CD4-positive, alpha-beta T cell treated with Interleukin-10 for 1 hour (primary cell): ENCODE data around the gene CDH9.
"Not testable (repeated sequence)": the region's sequence is repeated elsewhere in the genome, so short reads cannot be mapped to it uniquely, and the experiment has no call there.

Experiments
- DNase-seq: peaks from one replicate; pipeline ENCODE4 v3.0.0-alpha.2; 2020

CDH9 gene

DNA sequence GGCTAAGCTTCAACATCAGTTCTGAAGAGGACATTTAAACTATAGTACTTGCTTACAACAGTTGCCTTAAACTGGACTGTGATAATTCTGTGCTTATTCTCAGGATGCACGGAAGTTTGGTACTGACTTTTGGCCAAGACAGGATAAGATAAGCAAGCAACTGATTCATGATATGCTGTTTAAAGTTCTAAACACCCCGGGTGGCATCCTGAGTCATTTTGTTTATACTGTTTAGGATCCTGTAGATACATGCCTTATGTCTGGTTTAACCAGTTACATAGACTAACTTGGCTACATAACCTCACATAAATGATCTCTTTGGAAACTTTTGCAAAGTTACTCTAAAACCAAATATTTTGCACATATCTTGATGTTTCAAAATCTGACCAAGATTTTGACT is 95.9 kb downstream of the CDH9 start:
- no peak for DNase-seq

DNA sequence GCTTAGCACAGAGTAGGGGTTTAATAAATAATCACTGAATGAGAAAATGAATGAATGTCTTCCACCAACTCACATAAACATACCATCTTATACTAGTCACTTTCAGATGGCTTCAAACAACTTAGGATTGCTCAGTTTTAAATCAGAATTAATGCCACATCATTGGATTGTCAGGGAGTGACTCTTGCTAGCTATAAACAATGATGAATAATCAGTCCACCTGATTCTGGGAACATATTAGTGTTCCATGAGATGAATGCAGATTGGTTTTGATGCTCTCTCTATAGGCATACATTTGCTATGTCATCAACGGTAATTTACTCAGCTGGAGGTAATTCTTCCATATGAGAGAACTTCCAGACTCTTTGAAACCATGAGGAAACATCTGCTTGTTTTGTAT is 97.4 kb downstream of the CDH9 start:
- DNase-seq: no peak

DNA sequence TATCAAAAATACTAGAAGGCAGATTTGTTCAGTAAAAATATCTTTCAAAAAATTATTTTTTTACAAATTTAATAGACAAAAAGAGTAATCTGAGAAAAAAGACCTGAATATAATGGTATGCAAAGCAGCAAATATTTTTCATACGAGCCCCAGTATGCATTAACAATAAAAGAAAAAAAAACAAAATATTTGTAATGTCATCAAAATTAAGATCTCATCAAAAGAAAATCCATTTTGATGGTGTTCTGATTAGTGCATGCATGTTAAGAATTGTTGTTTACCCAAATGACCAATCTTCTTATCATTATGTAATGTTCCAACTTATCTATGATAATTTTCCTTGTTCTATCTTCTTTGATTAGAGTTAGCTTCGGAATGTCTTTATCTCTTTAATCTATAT is 106.1 kb downstream of the CDH9 start:
- DNase-seq: no peak

DNA sequence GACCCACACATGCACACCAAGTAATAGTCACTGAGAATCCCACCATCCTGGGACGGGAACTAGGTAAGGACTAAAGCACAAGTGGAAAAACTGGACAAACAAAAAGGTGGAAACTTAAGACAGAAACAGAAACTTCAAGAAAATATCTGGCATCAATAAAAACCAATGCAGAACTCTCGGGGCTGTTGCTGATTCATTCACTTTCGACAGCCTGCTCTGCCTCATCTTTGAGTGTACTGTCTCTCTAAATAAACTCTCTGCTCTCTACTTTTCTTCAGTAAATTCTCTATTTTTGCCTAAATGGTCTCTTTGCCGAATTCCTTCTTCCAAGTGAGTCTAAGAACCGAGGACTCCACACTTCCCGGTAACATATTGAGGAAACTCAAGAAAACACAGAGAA is 116.9 kb downstream of the CDH9 start:
- no peak for DNase-seq

DNA sequence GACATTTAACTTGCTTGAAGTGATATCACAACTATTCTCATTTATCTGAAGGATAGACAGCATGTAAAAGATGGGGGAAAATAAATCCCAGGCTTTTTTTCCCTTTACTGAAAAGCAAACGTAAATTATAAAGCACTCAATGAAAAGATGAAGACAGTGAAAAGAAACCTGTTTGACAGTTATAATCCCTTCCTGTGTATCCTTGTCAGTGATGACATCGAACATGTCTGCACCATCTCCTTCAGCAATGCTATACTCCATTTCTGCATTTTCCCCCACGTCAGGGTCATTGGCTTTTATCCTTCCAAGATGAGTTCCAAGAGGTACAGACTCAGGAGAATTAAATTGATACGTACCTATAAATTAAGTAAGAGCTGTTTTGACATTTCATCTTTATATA is 134.9 kb downstream of the CDH9 start:
- DNase-seq: no peak

DNA sequence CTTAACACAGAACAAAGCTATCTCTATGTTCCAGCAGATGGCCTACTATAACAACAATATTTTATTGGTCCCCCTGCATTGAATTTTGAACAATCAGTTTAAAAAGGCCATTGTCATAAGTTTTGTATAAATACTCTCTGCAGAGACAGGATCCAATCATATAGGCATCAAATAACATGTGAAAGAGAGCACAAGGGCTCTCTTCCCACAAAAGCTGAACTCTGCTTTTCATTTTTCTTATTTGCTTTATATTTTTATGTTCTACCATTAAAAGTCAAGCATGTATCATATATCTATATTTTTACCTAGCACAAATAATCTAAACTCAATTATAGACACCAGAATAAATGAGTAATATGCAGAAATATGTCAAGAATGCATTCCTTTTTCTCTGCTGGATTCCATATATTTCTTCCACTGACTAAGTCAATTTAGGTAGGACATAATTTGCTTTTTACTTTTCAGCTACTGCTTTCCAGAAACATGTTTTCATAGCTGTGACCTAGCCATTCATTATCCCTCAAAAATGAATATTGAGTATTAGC is 143.6 kb downstream of the CDH9 start:
- DNase-seq: no peak

DNA sequence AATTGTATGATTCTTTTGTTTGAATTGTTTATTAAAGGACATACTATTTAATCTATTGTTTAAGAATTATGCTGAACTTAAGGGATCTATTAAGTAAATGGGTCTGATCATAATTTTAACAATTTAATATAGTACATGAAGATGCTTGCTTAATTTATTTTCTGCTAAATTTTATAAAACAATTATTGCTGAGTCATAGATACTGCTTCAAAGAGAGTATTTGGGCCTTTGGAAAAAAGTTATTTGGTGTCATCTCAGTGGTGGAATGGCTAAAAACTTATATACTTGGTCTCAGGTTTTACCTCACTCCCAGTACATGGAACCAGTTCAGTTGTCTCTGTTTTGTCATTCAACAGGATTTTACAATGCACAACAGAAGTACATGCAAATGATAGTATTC is 145.3 kb downstream of the CDH9 start:
- DNase-seq: no peak

DNA sequence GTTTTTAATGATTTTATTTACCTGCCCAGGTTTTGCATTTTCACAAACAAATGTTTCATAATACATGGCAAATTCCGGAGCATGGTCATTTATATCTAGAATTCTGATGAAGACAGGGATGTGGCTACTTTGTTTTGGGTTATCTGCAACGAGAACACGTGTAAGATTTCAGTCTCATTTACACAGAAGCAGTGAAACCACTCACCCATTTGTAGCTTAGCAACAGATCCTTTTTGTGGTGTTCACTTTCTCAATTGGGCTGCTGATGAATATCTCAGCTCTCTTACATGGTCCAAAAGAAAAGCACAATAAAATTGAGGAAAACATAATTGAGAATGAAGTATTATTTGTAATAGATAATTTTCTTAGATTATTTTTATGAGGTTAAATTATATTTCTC is 148.6 kb downstream of the CDH9 start:
- no peak for DNase-seq

DNA sequence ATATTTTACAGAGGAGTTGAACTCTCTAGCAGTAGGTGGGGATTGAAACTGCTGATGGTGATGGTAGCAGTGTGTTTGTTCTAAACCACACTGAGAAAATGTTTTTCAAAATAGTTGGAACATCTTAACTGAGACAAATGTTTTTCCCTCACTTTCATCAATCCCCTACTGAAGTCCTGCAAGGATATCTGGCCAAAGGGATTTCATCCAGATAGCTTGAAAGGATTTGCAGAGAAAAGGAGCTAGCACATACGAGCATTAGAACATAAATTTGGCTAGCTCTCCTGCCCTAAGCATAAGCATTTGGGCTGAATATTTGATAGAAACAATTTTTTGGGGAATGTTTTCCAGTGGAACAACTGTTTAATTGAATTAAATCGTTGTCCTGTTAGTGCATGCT is 153.9 kb downstream of the CDH9 start:
- no peak for DNase-seq

DNA sequence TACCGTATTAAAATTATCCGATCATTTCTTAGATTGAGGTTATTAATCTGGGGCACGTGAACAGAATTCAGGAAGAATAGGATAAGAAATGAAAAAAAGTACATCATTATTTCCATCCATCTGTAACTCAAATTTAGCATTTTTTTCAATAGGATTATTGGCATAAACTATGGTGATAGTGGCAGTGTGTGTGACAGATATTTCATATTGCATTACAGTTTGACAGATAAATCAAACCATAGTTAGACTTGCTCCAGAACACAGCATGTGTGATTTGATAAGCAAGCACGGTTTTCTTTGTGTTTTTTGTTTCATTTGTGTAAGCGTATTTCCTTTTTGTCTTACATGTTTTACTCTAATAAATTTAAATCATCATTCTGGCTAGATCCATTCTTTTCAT is 155.0 kb downstream of the CDH9 start:
- no peak for DNase-seq

DNA sequence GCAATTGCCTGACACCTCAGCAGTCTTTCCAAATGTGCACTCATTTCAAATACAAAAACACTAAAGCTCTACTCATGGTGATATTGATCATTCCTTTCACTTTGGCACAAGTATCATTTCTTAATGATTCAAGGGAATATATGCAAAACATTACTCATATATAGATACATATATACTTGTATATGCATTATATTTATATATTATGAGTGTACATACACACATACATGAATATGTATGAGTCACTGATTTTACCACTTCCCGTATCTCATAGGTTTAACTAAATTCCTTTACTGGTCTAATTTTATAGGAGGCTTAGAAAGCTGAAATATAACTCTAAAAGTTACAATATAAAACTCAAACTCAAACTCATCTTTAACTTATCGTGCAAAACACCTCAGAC is 156.5 kb downstream of the CDH9 start:
- DNase-seq: no peak

DNA sequence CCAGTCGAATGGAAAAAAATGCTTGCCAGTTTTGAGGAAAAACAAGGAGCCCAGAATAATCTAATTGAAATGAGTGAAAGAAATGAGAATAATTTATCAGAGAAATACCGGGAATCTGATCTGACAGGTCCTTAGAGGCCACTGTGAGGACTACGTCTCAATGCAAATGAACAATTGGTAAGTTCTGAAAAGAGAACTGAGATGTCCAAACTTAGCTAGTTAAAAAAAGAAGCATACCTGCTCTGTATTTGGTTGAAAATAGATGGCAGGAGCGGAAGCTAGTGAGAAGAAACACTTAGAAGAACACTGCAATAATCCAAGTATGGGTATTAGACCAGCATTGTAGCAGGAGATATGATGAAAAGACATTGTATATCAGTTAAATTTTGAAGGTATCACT is 161.2 kb downstream of the CDH9 start:
- DNase-seq: no peak

DNA sequence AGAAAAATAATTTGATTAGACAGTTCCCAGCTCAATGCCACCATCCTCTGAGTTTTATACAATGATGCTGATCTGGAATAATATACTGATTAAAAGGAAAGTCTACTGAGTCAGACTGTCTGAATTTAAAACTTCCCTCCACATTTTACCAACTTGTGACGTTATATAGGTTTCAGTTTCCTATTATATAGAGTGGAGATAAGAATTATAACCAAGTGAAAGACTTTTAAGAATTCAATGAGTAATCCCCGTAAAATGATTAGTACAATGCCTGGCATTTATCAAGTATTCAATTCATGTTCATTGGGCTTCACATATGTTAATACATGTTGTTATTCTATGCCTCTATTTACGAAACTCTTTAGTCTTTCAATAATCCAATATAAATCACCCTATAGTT is 166.0 kb downstream of the CDH9 start:
- DNase-seq: no peak

DNA sequence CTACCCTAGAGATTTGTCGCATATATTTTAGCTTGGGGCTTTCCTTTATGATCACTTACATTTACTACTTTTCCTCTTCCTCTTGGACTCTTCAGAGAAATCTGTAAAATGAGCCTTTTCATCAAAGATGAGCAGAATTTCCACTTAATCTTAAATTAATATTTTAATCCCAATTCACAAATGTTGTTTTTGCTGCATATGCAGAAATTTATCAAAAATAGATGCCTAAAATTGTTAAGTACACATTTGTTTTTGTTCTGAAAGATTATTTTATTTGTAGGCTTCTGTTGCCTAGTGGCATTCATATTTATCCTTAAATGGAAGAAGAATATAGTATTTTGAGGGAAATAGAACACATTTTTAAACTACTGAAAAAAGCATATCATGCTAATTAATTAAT is 168.6 kb downstream of the CDH9 start:
- DNase-seq: no peak

DNA sequence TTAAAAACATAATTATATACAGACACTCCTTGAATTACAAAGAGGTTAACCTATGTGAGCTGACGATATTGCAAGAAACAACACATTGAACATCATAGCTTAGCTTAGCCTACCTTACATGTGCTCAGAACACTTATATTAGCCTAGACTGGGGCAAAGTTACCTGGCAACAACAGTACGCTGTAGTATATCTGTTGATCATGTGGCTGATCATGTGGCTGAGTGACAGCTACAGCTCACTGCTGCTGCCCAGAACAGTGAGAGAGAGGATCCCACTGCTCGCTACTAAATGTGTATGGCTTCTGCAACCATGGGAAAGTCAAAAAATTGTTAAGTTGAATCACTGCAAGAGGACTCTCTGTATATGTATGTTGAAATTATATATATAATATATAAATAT is 169.9 kb downstream of the CDH9 start:
- DNase-seq: no peak

DNA sequence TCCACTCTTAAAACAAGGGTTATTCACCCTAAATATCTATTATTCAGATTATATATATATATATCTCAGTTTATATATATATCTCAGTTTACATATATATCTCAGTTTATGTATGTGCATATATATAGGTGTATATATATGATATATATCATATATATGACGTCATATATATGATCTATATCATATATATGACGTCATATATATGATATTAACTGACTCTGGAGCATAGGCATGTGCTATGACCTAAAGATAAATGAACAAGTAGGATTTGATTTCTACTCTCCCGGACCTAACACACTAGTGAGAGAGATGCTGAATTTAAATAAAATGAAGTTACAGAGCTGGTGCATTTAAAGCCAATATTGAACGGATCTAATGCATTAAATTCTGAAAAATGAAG is 174.3 kb downstream of the CDH9 start:
- DNase-seq: no peak

DNA sequence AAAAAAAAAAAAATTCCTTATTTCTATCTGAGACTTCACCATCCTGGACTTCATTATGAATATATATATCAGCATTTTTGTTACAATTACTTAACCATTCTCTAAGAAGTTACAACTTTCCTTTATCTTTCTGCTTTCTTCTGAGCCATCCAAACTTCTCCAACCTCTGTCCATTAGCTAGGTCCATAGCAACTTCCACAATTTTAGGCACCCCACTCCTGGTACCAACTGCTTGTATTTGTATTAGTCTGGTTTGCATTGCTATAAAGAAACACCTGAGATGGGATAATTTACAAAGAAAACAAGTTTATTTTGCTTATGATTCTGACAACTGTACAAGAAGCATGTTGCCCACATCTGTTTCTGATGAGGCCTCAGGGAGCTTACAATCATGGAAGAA is 182.1 kb downstream of the CDH9 start:
- DNase-seq: no peak

DNA sequence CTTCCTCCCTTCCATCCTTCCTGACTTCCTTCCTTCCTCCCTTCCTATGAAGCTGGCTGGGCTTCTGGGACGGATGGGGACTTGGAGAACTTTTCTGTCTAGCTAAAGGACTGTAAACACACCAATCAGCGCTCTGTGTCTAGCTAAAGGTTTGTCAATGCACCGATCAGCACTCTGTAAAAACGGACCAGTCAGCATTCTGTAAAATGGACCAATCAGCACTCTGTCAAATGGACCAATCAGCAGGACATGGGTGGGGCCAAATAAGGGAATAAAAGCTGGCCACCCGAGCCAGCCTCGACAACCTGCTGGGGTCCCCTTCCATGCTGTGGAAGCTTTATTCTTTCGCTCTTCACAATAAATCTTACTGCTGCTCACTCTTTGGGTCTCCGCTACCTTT is 185.9 kb downstream of the CDH9 start:
- not testable (repeated sequence) for DNase-seq

DNA sequence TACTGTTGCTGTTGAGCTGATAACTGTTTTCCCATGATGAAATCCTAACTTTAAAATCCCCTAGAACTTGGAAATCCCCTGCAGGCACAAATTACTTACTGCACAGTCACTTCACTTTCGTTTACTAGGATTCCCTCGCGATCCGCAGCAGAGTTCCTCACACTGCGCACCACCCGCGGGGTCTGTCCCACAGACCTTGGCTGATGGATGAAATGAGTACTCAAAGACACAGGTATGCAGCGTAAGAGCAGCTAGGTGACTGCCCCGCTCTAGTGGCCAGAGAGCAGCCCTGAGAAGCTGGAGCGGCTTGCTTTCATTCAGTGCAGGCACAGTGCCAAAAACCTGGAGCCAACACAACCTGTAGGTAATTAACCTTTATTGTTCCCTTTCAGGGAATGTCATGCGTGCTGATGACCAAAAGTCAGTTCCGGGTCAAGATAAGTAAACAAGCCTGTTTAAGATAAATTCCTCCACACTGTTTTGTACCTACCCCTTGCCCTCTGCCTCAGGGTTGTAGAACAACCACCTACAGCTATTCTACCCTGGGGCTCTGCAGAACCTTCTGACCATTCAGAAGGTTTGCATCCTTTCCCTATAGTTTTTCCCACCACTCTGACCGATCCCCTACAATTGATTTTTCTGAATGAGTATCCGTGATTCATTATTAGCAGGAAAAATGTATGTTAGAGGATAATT is 191.2 kb downstream of the CDH9 start:
- DNase-seq: no peak

DNA sequence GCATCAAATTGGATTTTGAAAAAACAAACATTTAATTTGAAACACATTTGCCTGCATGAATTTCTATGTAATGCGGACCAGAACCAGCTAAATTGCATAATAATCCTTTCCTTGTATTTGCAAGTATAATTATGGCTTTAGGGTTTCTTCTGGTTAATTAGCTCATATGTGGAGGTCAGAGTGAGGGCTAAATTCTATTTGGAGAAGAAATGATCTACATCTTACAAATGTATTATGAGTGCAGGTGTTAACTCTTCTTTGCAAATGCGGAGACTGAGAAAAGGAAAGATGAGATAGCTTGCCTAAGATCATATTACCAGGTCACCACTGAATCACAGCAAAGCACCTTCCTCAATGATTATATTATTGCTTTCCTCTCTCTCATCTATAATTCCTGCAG is 194.7 kb downstream of the CDH9 start:
- DNase-seq: no peak

DNA sequence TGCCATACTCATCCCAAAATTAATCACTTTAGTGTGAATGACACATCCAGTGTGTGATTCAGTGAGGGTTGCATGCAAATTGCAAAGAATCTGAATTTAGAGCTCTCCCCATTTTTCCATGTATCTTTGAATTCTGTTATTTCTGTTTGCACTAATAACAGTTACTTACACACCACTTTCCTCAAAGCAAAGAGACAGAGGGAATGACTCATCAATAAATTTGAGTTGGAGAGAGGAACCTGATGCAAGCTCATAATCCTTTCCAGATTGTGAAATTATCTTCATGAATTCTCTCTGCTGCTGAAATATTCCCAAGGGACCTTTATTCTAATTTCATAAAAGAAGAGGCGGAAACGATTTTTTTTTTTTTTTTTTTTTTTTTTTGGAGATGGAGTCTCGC is 204.8 kb downstream of the CDH9 start:
- DNase-seq: no peak
